Measurements from ENCODE around the gene RABEP2.

RABEP2 gene

DNA sequence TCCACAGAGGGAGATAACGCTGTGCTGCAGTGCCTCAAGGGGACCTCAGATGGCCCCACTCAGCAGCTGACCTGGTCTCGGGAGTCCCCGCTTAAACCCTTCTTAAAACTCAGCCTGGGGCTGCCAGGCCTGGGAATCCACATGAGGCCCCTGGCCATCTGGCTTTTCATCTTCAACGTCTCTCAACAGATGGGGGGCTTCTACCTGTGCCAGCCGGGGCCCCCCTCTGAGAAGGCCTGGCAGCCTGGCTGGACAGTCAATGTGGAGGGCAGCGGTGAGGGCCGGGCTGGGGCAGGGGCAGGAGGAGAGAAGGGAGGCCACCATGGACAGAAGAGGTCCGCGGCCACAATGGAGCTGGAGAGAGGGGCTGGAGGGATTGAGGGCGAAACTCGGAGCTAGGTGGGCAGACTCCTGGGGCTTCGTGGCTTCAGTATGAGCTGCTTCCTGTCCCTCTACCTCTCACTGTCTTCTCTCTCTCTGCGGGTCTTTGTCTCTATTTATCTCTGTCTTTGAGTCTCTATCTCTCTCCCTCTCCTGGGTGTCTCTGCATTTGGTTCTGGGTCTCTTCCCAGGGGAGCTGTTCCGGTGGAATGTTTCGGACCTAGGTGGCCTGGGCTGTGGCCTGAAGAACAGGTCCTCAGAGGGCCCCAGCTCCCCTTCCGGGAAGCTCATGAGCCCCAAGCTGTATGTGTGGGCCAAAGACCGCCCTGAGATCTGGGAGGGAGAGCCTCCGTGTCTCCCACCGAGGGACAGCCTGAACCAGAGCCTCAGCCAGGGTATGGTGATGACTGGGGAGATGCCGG is 7.5 kb upstream of the RABEP2 start:
- H3K4me3 ChIP-seq (ENCODE audit: low read depth, low read length), result no peak overlapping the region

DNA sequence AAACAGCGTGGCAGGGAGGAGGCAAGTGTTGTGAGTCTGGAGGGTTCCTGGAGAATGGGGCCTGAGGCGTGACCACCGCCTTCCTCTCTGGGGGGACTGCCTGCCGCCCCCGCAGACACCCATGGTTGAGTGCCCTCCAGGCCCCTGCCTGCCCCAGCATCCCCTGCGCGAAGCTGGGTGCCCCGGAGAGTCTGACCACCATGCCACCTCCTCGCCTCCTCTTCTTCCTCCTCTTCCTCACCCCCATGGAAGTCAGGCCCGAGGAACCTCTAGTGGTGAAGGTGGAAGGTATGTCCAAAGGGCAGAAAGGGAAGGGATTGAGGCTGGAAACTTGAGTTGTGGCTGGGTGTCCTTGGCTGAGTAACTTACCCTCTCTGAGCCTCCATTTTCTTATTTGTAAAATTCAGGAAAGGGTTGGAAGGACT is 6.8 kb upstream of the RABEP2 start, which contains the start of gene CD19:
CD19 (plus strand) TSS at position 171 of the 425 bp plus-strand sequence; CDS start at position 201, 30 bp downstream.
- no peak within 1 kb of the TSS for H3K4me3 ChIP-seq (ENCODE audit: low read depth, low read length)

DNA sequence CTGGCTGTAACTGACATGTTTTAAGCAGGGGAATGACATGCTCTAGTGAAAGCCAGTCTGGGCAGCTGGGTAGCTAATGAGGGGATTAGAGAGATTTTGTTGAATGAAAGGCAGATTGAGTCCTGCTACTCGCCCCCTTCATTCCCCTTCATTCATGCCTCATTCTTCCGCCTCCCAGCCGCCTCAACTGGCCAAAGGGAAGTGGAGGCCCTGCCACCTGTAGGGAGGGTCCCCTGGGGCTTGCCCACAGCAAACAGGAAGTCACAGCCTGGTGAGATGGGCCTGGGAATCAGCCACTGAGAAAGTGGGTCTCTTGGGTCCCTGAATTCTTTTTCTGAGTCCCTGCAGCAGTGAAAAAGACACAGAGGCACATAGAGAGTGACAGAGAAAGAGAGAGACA is 5.6 kb upstream of the RABEP2 start:
- H3K4me3 ChIP-seq (ENCODE audit: low read depth, low read length), result no peak overlapping the region

DNA sequence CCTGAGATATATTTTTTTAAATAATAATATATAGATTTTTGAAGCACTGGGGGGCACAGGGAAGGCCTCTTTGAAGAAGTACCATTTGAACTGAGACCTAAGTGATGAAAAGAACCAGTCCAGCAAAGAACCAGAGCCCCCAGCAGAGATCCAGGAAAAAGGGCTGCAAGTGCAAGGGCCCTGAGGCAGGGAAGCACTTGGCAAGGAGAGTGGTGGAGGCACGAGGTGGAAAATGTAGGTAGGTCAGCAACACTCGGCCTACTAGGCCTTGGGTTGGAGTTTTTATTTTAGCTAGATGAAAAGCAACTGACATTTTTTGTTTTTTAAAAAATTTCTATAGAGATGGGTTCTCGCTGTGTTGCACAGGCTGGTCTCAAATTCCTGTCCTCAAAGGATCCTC is 5.2 kb upstream of the RABEP2 start:
- no peak overlapping the region for H3K4me3 ChIP-seq (ENCODE audit: low read depth, low read length)

DNA sequence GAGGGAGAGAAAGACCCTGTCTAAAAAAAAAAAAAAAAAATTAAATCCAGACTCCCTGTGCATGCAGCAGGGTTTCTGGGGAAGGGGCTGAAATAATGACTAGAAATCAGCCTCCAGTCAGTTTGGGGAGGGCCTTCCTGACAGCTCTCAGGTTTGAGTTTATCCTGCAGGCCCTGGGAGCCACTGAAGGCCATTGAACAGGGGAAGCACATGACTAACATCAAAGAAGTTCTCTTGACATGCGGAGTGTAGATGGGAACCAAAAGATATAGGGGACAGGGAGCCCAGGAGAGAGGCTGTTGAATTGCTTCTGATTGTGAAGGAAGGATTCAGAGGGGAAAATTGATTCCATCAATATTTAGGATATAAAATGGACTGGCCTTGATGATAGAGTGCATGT is 2.8 kb upstream of the RABEP2 start:
- H3K4me3 ChIP-seq (ENCODE audit: low read depth, low read length), result no peak overlapping the region

DNA sequence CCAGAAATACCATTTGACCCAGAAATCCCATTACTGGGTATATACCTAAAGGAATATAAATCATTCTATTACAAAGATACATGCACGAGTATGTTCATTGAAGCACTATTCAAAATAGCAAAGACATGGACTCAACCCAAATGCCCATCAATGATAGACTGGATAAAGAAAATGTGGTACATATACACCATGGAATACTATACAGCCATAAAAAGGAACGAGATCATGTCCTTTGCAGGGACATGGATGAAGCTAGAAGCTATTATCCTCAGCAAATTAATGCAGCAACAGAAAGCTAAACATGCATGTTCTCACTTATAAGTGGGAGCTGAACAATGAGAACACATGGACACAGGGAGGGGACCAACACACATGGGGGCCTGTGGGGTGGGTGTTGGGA is 1.2 kb upstream of the RABEP2 start:
- H3K4me3 ChIP-seq (ENCODE audit: low read depth, low read length), result peak overlapping the region; percentile 69

DNA sequence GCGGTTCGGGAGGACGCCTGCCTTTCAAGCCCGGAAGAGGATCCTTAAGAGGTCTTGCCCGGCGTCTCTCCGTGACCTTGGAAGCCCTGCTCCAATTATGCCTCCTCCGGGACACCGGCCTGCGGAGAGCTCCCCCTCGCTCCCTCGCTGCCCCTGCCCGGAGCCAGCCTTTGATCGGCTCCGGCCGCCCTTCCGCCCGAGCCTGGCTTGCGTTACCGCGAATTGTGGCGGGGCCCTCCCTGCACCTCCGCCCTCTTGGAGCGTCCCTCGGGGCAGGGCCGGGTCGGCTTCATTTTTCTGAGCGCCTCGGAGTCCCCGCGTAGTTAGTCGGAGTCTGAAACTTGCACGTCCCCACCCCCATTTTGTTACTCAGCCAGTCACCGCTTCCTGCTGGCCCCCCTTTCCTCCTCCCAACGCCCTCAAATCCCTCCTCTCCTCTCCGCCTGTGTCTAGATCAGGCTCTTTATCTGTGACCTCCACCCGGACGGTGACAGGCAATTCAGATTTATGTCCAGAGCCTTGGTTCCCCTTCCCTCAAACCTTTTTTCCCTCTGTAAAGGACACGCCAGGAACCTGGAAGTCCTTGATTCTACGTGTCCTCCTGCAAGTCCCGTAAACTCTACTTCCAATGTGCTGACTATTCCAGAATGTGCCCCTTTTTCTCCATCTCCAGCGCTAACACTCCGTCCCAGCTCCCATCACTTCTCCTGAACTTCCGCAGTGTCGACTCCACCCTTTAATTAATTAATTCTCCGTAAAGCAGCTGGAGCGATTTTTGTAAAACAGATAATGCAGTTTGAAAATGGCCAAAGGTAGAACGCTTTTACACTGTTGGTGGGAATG is 569 bp upstream of the RABEP2 start:
- peak overlapping the region; percentile 69 for H3K4me3 ChIP-seq (ENCODE audit: low read depth, low read length)

DNA sequence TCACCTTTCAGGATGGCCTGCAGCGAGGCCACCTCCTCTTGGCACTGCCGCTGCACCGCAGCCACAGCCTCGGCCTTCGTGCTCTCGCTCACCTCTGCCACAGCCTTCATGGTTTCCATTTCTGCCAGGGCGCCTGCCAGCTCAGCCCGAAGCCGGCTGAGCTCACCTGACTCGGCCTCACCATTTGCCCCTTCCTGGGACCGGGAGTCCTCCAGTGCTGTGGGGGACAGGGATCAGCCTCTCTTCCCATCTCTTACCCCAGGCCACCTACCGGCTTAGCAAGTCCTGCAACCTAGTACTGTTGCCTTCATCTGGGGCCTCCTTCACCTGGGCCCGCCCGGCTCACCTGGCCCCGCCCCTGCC is 658 bp downstream of the RABEP2 start:
- H3K4me3 ChIP-seq (ENCODE audit: low read depth, low read length), result peak overlapping the region; percentile 56

DNA sequence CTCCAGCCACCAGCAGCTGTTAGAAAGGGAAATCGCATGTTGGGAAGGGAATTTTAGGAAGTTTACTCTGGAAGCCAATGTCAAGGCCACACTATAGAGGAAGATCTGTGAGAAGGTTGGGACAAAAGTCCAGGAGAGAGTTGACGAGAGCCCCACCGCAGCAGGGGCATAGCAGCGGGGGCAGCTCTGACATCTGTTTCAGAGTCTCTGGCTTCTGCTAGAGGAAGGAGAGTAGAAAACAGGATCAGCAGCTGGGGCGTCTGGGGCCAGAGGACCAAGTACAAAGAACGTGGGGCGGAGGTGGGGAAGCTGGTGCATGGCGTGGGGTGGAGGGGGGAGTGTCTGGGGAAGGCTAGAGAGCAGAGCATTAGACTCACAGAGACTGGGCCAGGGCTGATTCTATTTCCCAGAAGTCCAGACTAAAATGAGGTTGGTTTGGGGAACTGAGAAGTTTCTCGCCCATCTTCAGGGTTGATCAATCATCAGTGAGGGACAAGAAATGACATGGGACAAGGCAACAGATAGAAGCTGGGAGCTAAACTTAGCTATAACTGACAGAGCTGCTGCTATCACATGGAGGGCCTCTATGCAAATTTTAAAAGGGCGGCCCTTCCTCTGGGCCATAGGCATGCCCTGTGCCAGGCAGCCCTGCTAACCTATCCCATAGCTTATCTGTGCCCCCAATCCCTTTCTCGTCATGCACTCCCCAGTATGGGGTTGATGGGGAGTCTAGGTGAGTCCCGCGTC is 1.2 kb downstream of the RABEP2 start:
- H3K4me3 ChIP-seq (ENCODE audit: low read depth, low read length), result peak overlapping the region; percentile 56

DNA sequence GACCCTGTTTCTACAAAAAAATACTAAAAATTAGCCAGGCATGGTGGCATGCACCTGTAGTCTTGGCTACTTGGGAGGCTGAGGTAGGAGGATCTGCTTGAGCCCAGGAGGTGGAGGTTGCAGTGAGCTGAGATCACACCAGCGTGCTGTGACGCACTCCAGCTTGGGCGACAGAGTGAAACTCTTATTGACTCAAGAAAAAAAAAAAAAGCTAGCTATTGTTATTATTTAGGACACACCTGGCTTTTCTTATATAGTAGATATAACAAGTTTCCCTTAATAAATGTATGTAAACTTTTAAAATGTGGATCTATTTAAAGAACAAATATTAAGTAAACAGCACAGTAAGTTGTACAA is 1.8 kb downstream of the RABEP2 start:
- no peak overlapping the region for H3K4me3 ChIP-seq (ENCODE audit: low read depth, low read length)

DNA sequence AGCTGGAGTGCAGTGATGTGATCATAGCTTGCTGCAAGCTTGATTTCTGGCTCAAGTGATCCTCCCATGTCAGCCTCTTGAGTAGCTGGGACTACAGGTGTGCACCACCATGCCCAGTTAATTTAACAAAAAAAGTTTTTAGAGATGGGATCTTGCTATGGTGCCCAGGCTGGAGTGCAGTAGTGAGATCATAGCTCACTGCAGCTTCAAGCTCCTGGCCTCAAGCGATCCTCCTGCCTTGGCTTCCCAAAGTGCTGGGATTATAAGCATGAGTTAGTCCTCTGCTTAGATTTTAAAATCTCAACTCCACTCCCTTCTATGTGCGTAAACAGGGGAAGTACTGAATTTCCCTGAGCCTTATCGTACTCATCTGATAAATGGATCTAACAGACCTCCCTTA is 6.3 kb downstream of the RABEP2 start:
- H3K4me3 ChIP-seq (ENCODE audit: low read depth, low read length), result no peak overlapping the region

DNA sequence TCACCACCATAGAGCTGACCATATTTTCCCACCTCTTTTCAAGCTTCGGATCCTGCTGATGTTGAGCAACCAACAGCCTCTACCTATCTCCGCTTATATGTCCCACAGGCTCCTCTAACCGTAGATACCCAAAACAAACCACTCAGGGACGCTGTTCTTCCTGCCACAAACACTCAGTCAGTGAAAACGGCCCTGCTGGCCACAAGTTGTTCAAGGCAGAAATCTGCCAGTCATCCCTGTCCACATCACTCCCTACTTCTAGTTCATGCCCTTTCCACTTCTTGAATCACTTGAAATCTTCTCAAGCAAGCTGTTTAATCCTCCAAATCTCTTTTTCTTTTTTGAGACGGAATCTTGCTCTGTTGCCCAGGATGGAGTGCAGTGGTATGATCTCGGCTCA is 7.9 kb downstream of the RABEP2 start:
- no peak overlapping the region for H3K4me3 ChIP-seq (ENCODE audit: low read depth, low read length)

DNA sequence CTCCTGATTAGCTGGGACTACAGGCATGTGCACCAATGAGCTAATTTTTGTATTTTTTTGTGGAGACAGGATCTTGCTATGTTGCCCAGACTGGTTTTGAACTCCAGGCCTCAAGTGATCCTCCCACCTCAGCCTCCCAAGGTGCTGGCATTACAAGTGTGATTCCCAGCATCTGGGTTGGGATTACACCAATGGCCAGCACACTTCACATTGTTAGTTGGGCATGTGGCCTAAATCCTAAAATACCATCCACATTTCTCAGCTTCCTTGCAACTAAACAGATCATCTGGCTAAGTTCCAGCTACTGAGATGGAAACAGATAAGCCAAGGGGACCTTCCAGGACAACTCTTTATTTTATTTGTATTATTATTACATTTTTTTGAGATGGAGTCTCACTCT is 9.9 kb downstream of the RABEP2 start:
- H3K4me3 ChIP-seq (ENCODE audit: low read depth, low read length), result no peak overlapping the region

DNA sequence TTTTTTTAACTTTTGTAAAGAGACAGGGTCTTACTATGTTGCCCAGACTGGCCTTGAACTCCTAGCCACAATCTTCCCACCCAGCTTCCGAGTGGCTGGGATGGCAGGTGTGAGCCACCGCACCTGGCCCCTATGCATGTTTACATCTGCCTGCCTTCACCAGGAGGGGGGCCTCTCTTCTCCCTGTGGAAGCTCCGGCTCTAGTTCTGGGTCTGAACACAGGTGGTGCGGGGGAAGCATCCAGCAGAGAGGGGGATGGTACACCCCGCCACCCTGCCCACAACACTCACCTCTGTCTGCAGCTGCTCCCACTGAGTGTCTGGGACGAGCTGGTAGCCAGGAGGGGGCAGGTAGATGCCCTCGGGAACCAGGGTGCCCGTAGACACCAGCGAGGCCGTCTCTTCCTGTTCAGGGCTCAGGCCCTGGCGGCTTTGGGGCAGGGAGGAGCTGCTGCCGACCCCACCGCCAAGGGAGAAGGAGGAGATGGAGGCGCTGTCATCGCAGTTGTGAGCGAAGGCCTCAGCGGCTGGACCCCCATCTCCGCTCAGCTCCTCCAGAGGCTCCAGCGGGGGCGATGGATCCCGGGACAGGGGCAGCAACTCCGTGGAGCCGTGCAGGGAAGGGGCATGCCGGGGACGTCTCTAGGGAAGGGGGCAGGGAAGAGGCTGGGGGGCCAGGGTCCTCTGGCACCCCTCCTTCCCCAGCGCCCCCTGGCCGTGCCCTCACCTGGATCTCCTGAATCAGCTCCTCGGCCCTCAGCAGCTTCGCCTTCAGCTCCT is 10.9 kb downstream of the RABEP2 start:
- no peak overlapping the region for H3K4me3 ChIP-seq (ENCODE audit: low read depth, low read length)

DNA sequence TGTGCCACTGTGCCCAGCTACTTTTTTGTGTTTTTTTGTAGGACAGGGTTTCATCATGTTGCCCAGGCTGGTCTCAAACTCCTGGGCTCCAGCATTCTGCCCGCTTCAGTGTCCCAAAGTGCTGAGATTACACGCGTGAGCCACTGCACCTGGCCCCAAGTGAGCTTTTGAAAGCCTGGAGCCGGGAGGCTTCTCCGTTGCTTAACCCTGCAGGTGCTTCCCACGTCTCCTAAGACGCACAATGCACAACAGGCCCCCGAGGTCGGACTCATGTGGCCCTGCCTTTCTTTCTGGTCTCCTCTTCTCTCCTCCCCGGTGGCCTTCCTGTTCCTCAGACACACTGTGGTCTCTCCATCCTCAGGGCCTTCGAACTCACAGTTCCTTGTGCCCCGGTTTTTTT is 12.5 kb downstream of the RABEP2 start:
- H3K4me3 ChIP-seq (ENCODE audit: low read depth, low read length), result no peak overlapping the region

DNA sequence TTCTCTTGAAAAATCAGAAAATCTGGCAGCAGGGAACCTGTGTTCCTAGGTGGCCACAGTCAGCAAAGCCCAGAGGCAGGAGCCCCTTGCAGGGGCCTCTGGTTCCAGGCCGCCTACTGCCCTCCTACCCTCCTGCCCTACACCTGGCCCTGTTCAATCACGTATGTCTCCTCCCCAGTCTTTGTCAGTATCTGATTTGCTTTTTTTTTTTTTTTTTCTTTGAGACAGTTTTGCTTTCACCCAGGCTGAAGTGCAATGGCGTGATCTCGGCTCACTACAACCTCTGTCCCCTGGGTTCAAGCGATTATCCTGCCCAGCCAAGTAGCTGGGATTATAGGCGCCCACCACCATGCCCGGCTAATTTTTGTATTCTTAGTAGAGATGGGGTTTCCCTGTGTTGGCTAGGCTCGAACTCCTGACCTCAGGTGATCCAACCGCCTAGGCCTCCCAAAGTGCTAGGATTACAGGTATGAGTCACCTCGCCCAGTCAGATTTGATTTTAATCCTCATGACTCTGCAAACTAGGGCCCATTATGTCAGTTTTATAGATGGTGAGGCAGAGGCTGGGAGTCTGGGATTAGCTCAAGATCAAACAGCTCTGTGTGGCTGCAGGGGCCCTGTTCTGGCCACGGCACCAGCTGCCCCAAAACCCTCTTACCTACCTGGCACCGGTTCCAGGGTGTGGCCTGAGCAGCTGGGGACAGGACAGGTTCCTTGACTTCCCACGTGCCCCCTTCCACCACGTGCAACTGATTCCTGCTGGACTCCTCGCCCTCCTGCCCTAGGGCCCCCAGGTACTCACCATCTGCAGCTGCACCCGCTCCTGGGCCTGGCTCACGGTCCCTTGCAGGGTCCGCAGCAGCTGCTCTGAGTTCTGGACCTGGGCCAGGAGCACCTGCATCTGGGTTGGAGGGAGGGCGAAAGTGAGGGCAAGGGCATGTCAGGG is 14.7 kb downstream of the RABEP2 start:
- H3K4me3 ChIP-seq (ENCODE audit: low read depth, low read length), result no peak overlapping the region

DNA sequence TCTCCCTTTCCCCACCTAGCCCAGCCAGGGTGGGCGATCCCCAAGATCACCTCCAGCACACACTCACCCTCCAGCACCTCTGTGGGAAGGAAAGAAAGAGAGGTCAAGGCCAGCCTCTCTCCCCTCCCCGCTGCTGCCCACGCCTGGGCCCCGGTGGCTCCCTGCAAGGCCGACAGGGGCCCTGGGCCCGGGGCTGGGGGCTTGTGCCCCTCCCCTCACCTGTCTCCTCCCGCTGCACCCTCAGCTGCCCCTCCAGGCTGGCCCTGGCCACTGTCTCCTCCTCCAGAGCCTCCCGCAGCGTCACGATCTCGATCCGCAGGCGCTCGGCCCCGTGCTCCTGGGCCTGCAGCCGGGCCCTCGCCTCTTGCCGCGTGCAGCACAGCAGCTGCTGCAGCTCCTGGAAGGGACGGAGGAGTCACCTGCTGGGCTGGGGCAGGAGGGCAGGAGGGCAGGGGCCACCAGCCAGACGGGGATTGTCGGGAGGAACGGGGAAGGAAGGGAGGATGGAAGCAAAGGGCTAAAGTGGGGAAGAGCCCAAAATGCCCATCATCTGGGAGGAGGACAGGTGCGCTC is 19.2 kb downstream of the RABEP2 start:
- H3K4me3 ChIP-seq (ENCODE audit: low read depth, low read length), result no peak overlapping the region

DNA sequence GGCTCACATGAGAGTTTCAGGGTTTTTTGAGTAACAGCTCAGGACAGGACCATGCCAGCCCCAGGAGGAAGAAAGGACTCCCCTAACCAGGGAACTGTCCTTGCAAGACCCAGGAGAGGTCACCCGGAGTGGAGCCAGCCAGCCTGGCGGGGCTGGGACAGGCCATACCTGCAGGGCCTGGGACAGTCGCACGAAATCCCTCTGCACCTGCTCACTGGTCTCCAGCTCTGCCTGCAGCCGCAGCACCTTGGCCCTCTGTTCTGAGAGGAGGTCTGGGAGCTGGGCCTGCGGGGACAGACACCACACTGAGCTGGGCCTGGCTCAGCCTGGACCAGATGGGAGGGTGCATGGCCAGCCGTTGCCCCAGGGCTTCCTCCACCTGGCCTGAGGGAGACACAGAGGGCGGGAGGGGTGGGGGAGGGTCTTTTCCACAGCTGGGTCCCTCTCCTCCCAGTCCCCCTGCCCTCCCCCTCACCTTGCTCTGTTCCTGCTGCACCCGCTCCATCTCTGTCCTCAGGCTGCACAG is 19.7 kb downstream of the RABEP2 start:
- no peak overlapping the region for H3K4me3 ChIP-seq (ENCODE audit: low read depth, low read length)

DNA sequence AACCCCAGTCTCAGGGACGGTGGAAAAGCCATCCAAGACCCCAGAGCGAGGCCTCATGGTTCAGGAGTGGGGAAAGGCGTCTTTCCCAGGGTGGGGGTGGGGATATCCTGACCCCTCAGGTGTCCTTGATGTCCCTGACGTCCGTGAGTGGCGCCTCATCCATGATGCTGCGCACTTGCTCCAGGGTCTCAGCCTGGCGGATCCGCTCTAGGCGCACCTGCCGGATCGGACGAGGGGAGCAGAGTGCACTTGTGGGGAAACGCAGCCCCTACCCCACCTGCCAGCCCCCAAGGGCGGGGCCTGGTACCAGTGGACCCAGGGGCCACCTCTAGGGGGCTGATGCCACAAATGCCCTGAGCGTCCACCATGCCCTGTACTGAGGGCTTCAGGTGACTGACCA is 20.2 kb downstream of the RABEP2 start:
- no peak overlapping the region for H3K4me3 ChIP-seq (ENCODE audit: low read depth, low read length)
